ENCODE measurements around the gene KIAA0319L.
"Not testable (repeated sequence)": the region's sequence is repeated elsewhere in the genome, so short reads cannot be mapped to it uniquely, and the experiment has no call there.

KIAA0319L gene

DNA sequence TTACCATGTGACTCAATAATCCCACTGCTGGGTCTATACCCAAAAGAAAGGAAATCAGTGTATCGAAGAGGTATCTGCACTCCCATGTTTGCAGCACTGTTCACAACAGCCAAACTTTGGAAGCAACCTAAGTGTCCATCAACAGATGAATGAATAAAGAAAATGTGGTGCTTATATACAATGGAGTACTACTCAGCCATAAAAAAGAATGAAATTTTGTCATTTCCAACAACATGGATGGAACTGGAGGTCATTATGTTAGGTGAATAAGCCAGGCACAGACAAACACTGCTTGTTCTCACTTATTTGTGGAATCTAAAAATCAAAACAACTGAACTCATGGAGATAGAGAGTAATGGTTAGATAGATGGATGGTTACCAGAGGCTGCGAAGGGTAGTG, 79.3 kb downstream of the KIAA0319L start:
- no peak for DNase-seq

GRCh38 chr1:35475856-35476674, 81.1 kb downstream of the KIAA0319L start:
- DNase-seq = no peak

DNA sequence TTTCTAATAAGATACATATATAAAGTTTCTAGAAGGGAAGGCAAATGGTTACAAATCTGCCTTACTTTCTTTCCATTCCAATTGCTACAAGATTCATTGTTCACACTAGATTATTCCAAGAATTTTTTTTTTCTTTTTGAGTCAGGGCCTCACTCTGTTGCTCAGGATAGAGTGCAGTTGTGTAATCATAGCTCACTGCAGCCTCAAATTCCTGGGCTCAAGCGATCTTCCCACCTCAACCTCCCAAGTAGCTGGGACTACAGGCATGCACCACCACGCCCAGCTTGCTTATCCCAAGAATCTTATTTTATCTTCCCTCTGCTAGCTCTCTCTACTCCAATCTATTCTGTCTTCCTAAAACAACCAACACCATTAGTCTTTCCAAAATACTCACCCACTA, 81.8 kb downstream of the KIAA0319L start:
- DNase-seq = no peak

GRCh38 chr1:35473216-35473615, 84.0 kb downstream of the KIAA0319L start:
- DNase-seq = not testable (repeated sequence)

- DNase-seq = peak; percentile 22
Observed at GRCh38 chr1:35470977-35471613, 86.1 kb downstream of the KIAA0319L start.

- no peak for DNase-seq
Observed at GRCh38 chr1:35466120-35466519, 91.1 kb downstream of the KIAA0319L start.

DNA sequence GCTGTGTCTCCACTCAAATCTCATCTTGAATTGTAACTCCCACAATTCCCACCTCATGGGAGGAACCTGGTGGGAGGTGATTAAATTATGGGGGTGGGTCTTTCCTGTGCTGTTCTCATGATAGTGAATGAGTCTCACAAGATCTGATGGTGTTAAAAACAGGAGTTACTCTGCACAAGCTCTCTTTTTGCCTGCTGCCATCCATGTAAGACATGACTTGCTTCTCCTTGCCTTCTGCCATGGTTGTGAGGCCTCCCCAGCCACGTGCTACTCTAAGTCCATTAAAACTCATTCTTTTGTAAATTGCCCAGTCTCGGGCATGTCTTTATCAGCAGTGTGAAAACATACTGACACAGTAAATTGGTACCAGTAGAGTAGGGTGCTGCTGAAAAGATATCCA, 93.5 kb downstream of the KIAA0319L start:
- DNase-seq = not testable (repeated sequence)

GRCh38 chr1:35463232-35463631, 94.0 kb downstream of the KIAA0319L start:
- DNase-seq = no peak

- no peak for DNase-seq
Observed at GRCh38 chr1:35461966-35462651, 95.1 kb downstream of the KIAA0319L start.

DNA sequence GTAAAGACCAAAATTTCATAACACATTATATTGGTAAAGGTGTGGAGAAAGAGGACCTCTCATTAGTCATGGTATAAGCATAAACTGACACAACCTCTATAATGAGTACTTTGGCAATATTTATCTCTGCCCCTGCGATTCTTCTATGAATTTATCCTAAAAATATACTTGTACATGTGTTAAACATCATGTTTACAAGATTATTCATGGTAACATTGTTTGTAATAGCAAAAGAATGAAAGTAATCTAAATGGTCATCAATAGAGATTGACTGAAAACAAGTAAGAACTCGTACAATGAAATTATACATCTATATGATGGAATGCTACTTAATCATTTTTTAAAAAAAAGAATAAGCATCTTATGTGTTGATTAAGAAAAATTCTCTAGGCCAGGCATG, 96.4 kb downstream of the KIAA0319L start:
- DNase-seq = no peak

- DNase-seq = peak; percentile 78
Observed at GRCh38 chr1:35454616-35455015, 102.6 kb downstream of the KIAA0319L start.

GRCh38 chr1:35454176-35454575, 103.0 kb downstream of the KIAA0319L start:
- peak; percentile 47 for DNase-seq

DNA sequence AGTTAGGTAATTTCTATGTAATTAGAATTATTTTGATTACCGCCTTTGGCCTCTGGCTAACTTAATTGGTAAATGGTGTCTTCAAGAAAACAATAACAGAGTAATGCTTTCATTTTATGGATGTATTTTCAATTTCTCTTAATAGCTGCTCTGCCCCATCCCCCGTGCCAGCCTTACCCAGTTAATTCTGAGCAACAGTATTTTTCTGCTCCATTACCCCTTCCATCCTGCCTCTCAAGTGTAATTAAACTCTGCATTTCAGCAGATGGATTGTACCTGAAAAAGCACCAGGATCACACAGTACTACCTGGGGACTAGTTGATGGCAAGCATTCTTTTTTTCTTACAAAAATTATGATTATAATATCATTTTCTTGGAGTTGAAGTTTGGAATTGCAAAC, 104.2 kb downstream of the KIAA0319L start:
- DNase-seq = no peak

GRCh38 chr1:35452106-35452774, 105.0 kb downstream of the KIAA0319L start:
- DNase-seq = peak; percentile 59

DNA sequence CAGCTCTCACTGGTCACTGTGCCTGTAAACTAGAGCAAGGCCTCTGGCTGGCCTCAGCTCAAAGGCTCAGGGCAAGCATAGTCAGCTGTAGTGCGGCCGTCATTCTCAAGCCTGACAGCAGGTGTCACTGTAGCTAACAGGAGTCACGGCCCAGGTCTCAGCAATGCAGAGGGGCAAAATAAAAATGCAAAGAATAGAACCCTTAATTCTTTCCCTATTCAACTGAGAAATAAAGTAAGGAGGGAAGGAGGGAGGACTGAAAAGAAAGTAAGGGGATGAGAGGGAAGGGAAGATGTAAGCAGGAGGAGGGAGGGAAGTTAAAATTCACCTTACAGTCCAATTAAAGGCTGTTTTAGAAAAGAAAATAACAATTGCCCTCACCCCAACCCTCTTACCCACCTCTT, 106.1 kb downstream of the KIAA0319L start:
- peak; percentile 81 for DNase-seq

DNA sequence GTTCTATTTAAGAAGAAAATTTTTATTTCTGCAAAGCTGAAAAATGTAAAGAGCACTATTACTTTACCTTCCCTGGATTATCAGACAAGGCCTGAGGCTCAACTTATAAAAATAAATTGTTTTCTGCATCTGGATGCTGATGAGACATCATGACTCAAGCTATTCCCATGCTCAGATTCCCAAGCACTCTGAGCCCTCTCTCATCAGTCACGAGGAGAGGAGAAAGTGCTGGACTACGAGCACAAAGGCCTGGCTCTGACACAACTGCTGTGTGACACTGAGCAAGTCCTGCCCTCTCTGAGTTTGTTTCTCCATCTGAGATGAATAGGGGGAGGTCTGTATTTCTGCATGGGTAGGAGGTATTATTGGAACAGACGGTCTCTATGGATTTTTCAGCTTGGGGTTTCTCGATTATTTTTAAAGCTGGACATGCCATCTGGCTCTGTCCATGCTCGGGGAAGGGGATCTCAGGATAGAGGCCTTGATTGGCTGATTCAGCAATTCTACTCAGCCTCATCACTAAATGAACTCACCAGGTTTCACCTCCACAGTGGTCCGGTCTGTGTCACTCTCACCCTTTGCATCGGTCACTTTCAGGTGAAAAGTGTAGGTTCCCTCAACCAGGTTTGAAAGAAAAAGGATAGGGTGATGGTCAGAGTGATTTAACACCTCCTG, 107.7 kb downstream of the KIAA0319L start:
- peak; percentile 24 for DNase-seq

GRCh38 chr1:35448344-35448801, 108.8 kb downstream of the KIAA0319L start:
- peak; percentile 17 for DNase-seq

GRCh38 chr1:35447278-35447677, 109.9 kb downstream of the KIAA0319L start:
- DNase-seq = peak; percentile 74

DNA sequence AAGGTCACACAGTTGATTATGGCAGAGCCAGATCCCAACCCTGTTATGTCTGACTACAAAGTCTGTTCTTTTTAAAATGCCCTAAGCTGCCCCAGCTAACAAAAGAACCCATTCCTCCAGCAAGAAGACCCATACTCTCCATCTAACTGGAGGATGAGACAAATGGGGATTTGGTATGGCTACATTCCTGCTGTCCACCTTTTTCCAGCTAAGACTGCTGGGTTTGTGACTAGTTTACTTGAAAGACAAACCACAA, 112.8 kb downstream of the KIAA0319L start:
- no peak for DNase-seq

- DNase-seq = no peak
Observed at GRCh38 chr1:35443768-35444518, 113.3 kb downstream of the KIAA0319L start.

GRCh38 chr1:35442734-35443133, 114.5 kb downstream of the KIAA0319L start:
- no peak for DNase-seq
